SHP77 (cell line): ENCODE measurements around the gene PPP1R9B.
A peak's percentile ranks its signal among the peaks of the same experiment; 100 is the strongest.

Experiments
- DNase-seq, 2 experiments: peaks; one replicate each; lab custom pipeline; 2025; lab: John Stamatoyannopoulos, UW

Gene PPP1R9B

DNA sequence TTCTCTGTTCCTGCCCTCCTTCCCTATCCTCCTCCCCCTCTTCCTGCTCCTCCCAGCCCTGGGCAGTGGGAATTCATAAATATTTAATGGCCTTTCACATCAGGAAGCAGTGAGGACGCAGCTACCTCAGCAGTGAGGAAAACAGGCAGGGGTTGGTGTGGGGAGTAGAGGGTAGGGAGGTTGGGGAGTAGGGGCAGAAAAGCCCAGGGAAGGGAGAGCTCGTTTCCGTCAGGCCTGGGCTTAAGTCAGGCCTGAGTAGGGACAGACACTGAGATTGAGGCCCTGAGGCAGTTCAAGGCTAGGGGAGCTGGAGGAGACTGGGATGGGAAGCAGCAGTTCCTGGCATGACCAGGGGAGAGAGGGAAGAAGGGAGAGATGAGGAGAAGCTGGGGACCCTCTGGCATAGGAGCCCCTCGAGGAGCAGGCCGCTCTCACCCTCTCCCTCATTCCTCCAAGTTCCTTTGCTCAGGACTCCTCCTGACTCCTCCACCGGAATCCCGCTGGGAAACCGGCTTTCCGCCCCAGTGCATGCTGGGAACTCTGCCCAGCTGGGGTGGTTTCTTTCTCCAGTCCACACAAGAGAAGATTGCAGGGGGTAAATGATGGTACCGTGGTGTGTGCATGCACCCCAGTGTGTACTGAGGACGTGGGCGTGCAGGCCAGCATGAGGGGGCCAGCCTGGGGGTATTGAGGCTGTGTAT lies 26.7 kb downstream of the PPP1R9B start:
- no peak for DNase-seq

DNA sequence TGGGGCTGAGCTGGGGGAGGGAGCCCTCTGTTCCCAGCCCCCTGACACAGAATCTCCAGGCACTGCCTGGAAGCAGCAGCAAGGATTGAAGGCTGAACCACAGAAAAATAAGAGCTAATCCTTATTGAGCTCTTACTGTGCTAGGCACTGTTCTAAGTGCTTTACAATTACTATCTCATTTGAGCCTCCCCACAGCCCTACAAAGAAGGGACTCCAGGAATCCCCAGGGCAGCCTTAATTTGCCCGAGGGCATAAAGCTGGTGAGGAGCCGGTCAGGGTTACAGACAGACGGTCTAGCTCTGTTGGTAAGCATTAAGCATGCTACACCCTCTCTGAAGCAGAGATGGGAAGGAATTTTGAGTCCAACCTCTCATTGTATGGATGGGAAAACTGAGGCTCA lies 27.5 kb downstream of the PPP1R9B start:
- DNase-seq, result no peak

DNA sequence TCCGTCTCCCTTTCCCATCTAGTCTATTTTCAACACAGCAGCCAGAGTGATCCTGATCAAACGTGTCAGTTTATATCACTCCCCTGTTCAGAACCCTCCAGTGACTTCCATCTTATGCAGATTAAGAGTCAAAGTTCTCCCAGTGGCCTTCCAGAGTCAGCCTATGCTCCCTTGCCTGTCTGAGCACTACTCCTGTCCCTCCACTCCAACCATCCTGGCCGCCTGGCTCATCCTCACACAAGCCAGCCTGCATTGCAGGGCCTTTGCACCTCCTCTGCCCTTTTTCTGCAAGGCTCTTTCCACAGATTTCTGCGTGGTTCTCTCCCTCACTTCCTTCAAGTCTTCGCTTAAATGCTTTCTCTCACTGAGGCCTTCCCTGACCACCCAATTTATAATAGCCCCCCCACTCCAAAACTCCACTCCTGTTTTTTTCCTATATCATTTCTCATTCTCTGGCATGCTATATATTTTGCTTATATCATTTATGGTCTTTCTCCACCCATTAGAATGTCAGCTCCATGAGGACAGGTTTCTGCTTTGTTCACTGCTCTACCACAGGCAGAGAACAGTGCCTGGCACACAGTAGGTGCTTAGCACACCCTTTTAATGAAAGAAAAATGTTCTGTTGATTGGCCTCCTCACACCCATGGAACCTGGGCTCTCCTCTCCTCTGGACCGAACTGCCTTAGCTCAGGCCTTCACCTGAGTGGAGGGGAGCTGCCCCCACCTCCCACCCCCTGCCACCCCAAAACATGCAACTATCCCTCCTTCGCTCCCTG lies 29.8 kb downstream of the PPP1R9B start:
- no peak for DNase-seq

DNA sequence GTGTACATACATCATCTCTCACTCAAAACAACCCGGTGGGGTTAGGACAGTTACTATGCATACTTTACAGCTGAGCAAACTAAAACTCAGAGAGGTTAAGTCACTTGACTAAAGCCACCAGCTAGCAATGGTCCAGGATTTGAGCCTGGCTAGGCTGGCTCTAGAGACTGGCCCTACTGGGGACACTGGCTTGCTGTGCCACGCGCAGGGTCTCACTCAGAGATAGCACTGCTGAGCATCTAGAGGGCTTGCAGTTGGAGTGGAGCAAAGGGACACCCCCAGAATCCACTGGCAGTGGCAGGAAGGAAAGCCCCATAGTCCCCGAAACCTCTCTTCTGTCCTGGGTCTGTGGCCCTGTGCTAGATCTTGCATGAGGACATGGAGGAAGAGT lies 31.7 kb downstream of the PPP1R9B start:
- DNase-seq, result no peak

DNA sequence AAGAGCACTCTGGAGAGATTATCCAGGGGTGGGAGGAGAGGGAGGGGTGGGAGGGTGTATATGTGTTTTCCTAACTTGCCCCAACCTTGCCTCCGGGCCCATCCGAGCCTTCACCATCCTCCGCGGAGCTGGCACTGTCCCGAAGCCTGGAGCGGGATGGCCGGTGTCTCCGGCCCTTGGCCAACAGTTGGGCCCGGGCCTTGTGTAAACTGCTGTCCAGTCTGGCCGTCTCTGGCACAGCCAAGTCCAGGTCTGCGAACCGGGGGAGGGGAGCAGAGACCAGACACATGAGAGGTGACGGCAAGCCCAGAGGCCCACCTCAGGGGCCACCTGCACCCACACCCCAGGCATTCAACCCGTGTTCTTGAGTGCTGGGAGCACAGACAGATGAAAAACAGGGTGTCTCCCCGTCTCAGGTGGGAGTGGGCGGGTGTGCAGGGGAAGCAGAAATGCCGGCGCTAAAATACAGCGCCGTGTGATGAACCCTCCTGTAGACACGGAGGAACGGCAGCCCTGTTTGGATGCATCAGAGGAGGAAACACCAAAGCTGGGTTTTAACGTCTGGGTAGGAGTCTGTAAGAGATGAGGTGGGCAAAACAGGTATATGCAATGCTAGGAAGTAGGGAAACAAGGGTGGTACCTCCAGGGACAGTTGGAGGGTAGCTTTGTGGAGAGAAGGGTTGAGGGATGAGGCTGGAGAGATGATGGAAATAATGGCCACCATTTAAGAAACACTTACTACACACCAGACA lies 32.2 kb downstream of the PPP1R9B start:
- no peak for DNase-seq

DNA sequence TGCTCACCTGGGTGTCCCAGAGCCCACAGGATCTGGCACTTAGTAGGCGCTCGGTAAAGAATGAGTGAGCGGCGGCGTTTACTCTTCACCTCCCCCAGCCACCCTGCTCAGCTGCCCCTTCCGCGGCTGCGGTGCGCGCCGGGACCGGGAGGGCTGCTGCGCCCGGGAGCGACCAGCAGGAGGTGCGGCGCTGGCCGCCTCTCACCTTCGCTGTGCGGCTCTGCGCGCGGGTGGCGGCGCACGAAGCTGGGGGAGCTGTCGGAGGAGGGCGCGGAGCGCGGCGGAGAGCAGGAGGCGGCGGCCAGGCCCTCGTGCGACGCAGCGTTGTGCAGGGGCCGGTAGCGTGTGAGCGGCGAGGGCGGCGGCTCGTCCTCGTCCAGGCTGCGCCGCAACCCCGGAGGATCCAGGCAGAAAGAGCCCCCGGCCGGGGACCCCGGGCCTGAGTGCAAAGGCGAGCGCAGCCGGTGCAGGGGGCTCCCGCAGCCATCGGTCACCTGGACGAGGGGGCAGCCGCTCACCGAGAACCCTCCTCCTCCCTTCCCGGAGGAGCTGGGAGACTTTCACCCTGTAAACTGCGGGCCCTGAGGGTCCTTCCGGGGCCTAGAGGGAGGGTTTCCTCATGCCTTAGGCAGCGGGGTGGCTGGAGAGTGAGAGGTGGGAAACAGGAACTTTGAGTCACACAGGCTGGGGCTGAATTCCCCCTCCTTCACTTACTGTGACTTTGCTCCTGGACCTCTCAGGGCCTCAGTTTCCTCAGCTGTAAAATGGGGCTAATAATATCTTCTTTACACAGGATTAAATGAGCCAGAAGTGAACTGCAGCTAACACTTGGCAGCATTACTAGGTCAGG lies 33.0 kb downstream of the PPP1R9B start:
- peak; percentile 81 for DNase-seq

DNA sequence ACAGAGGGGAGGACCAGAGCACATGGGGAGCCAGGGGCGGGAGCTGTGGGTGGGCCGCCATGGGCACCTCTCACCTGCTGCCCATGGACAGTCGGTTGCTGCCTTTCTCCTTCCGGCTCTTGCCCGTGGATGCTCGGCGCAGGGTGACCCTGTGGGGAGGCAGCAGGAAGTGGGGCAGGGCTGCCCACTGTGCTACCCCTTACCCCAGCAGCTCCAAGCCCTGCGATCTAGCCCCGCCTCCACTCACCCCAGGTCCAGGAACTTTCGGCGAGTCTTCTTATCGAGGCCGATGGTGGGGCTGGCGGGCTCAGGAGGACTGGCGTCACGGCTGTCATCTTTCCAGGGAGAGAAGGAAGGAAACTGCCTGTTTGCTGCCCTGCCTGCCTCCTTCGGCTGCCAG lies 34.7 kb downstream of the PPP1R9B start:
- no peak for DNase-seq

DNA sequence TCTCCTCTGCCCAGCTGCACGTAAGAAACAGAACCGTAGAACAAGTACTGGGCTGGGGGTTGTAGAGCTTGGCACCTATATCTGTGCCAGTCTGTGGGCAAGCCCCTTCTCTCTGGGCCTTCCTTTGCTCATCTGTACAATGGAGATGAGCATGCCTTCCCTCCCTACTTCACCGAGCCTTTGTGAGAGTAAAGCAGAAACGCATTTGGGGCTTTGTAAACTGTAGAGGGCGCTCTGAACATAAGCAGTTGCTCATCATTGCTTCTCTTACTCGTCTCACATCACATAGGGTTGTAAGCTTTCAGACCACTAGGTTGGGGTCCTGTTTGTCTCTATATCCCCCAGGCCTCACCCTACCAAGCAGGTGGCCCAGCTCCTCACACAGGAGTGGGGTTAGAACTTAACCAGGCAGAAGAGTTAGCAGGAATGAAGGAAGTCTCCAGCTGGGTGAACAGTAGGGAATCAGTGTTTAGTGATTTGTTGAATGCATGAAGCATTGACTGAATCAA lies 35.6 kb downstream of the PPP1R9B start:
- peak; percentile 74 to 77 for DNase-seq

DNA sequence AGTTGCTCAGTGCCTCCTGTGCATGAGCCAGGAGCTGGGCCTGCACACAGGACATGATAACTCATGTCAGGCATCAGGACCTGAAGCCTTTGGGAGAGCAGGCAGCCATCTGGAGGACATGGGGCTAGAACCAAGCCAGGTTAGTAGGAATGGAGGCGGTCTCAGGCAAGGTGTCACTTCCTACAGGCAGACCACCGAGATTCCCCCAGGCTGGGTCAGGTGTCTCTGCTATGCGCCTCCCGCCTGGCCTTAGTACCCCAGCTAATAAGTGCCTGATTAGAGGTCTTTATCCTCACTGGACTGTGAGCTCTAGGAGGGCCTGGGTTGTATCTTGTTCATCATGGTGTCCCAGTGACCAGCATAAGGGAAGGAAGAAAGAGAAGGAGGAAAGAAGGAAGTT lies 36.1 kb downstream of the PPP1R9B start:
- DNase-seq, result no peak

DNA sequence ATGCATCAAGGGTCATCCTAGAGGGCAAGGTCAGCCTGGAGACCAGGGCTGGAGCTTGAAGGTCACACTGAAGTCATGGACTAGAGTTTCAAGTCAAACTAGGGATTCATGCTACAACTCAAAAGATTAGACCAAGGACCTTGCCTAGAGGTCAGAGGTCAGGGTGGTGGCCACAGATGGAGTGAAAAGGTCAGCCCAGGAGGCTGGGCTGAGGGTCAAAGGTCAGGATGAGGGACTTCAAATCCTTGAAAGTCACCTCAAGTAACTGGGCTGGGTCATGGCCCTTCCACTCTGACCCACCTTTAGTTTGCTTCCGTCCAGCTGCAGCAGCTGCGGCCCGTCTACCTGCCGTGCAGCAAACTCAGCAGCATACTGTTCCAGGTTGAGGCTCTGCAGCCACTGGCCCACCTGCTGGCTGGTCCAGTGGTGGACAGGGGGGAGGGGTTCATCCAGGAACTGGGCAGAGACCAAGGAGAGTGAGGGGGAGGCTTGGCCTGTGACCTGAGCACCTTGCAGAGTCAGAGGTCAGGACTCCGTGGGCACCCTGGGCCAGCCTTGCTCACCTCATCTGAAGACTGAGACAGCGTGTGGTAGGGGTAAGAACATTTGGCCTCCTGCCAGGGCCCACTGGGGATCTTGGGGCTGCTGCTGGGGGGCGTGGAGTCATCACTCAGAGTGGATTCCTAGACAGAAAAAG lies 36.7 kb downstream of the PPP1R9B start:
- DNase-seq, result no peak

DNA sequence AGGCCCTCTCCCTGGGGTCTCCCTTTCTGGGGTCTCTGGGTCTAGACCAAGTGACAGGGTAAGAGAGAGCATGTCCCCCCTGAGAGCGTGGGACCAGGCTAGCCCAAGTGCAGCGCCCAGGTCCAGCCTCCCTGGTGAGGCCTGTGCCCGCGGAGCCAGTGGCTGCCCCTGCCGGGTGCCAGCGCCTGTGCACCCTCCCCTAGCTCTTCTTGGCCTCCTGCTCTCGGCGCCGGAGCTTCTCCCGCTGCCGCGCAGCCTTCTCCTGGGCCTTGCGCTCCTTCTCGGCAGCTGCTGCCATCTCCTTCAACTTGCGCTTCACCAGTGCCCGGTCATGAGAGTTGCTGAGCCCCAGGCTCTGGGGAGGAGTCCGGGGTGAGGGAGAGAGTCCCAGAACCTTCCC lies 37.8 kb downstream of the PPP1R9B start:
- no peak for DNase-seq

DNA sequence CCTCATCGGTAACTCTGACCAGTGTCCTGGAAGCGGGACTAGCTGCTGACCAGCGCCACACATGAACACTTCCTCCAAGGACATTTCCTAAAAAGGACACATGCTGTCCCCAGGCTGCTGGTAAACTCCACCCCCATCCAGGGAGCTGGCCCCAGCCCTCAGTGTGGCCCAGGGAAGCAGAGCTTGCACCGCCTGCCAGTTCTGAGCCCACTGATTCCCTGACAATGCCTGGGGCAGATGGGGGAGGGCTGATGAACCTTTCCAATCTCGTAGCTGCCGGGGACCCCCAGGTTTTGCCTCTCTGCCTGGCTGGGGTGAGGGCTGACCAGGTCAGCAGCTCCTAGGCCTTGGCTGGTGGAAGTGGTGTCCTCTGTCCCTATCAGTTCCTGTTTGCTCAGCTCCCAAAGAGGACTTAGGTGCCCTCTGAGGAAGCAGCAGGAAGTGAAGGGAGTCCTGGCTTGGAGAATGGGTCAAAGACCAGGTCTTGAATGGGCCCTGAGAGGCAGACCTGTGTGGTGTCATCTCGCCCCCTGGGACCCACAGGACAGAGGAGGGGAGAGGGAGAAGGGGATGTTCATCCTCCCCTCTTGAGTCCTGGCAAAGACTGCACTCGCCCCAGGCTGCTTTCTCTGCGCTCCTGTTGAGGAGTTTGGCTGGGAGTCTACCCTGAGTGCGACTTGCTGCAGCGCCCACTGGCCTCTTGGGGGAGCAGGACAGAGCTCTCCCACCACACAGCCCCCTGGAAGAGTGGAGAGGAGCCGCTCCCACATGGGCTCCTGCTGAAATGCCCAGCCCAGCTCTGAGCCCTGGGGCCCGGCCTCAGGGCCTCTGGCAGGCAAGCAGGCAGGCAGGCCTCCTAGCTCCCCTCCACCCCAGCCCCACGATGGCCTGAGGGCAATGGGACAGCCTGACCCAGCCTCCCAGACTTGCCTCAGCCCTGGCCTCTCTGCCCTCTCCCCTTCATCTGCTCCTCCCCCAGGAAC lies 38.5 kb downstream of the PPP1R9B start:
- DNase-seq, result no peak

DNA sequence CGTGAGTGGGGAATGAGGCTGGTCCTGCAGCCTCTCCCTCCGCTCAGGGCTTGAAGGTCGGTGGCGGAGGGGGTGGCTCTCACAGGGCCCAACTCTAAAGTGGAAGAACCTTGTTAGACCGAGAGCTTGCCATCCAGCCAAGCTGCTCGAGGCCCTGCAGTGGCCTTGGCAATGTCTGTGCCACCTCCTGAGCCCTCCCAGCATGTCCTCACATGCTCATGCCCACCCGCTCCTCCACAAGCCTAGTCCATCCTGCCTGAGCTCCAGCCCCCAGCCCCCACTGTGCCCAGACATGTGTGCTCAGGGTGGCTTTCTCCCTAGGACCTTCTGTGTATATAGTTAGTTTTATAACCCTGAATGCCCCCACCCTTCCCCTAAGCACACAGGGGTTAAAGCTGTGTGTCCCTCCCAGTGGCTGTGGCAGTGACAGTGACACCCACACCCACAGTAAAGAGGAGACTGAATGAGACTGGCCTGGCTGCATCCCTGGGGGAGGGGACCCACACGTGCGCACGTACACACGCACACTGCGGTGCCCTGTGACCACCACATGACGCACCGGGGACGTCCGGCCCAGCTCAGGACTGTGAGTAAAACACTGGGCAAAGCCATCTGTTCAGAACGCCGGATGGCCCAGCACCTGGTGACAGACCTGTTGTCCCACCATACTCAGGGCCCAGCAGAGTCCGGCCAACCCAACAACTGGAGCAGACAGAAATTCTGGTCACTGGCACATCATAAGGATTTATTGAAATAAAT lies 39.7 kb downstream of the PPP1R9B start:
- no peak for DNase-seq

DNA sequence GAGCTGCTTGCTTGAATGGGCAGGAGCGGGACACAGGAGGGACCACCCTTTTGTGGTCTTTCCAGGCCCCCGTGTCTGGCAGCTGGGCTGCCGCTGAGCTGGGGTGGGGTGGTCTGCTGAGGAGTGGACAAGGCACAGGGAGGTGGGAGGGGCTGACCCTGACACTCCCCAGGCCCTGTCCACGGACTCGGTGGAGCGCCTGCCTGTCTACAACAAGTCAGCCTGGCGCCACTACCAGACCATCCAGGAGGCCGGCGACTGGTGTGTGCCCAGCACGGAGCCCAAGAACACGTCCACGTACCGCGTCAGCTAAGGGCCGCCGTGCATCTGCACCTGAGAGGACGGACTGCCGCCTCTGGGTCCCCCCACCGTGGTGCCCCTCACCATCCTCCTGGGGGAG lies 40.7 kb downstream of the PPP1R9B start:
- no peak for DNase-seq

DNA sequence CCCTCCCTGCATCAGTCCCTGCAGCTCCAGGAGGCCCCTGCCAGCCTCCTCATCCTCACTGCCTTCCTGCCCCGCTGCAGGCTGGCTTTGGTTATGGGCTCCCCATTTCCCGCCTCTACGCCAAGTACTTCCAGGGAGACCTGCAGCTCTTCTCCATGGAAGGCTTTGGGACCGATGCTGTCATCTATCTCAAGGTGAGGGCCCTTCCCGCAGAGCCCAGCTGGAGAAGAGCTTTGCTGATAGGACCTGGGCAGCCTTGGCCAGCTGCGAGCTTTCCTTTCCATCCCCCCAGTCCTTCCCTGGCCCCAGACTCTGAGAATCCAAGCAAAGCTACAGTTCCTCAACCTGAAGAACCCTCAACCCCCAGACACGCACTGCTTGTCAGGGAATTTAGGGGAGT lies 41.3 kb downstream of the PPP1R9B start:
- no peak for DNase-seq

DNA sequence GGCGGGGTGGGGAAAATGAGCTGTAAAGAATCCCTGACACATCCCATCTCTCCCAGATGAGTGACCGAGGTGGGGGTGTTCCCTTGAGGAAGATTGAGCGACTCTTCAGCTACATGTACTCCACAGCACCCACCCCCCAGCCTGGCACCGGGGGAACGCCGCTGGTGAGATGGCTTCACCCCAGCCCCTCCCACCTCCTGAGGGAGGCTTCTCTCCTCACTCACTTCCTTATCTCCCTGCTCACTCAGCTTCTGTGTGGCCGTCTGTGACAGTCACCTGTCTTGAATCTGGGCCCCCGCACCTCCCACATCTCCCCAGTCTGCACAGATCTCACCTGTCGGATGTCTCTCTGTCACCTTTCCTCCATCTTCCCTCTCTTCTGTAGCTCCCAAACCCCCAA lies 41.9 kb downstream of the PPP1R9B start:
- DNase-seq, result no peak

DNA sequence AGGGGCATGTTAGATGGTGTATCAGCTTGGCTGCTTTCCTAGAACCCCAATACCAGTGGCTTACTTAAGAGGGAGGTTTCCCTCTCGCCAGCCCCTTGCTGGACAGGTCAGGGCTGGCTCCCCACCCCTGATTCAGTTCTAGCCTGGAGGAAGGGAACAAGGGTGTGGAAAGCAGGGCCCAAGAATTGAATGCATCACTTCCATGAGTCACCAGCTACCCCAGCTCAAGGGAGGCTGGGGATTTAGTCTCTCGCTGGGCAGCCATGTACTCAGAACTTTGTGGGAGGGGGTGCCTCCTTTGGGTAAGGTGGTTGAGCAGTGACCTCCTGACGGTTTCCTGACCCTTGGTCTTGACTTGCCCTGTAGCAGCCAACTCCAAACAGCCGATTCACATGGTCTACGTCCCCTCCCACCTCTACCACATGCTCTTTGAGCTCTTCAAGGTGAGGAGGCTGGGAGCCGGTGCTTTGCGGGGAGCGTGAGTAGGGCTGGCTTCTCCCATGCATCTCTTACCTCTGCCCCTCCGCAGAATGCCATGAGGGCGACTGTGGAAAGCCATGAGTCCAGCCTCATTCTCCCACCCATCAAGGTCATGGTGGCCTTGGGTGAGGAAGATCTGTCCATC lies 42.6 kb downstream of the PPP1R9B start:
- no peak for DNase-seq

DNA sequence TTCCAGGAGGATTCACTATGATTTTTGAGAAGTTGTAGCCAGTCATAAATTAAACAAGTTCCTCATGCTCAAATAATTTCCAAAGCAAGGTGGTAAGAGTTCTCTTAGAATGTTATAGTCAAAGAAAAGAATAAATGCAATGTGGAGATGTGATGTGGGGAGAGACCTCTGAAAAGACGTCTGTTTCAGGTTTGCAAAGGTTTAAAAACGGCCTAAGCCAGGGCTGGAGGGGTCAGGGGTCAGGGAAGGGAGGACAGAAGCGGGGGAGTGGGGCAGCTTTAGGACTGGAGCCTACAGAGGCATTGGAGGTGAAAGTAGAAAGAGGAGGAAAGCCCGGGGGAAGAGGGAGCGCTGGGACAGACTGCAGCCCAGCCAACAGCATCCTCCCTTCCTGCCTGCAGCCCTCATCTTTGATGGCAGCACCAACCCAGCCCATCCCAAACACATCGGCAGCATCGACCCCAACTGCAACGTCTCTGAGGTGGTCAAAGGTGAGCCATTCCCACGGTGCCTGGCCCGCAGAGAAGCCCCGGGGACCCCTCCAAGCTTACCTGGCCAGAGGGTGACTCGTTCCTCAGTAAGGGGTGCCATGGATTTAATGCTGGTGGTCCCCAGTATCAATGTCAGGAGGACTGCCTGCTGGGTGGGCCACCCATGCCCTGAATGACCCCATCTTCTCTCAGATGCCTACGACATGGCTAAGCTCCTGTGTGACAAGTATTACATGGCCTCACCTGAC lies 43.9 kb downstream of the PPP1R9B start:
- DNase-seq, result no peak
